ENCODE data around the gene TSSK6.

DNA sequence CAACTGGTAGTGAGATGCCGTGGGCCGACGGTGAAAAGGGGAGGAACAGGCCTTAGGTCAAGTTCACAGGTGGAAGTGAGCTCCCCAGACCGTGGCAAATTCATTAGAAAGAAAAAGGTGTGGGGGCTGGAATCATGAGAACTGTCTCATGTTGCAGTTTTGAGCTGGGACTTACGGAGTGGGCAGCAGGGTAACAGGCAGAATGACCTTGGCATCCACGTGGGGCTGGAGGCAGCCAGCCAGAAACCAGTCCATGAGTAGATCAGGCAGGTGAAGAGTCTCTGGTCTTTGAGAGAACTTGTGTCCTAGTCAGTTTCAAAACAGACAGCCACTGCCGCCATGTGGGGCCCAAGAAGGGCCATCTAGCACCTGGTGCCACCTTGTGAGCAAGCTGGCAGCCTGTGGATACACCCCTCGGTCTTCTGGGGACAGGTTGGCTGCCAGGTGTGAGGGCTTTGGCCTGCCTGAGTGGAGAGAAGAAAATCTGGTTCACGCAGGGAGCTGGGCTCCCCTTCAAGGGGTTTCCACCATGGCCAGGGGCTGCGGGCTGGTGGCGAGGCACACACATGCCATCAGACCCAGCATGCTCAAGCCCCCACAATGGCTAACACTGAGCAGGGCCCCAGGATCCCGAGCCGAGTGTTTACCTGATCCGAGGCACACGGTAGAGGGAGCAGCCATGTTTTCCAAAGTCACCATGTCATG lies 23.9 kb downstream of the TSSK6 start:
- TF ChIP-seq POLR2A (IDR thresholded peaks at IDR 0.05; ENCODE audit: low read depth, low read length) (no peak), TAF1 (IDR thresholded peaks at IDR 0.05; ENCODE audit: borderline replicate concordance, low read depth, low read length) (no peak)
